ENCODE results near the gene STAT4. TPM values are rescaled to one million over a fixed set of nuclear protein-coding genes. Genes with fewer than 3 reads are reported as not detected.
A peak's percentile ranks its signal among the peaks of the same experiment; 100 is the strongest.

STAT4 gene
- total RNA-seq, 2 donors from 2014 or later: 3.2 to 8.8 TPM

- H3K9me3 Mint-ChIP-seq: peaks cover 3% of the 10 kb centered on the region
- Histone ChIP-seq H3K27me3 (ENCODE audit: control insufficient read depth, insufficient read depth, low read length, poor library complexity, severe bottlenecking) (no peaks in the 10 kb centered on the region), H3K4me3 (ENCODE audit: low read length) (peak overlapping the region; percentile 21), H3K36me3 (ENCODE audit: control insufficient read depth, insufficient read depth, low read length) (no peaks in the 10 kb centered on the region), H3K27ac (ENCODE audit: low read depth, low read length) (no peak overlapping the region), H3K9me3 (ENCODE audit: control insufficient read depth, low read length) (peaks cover 6% of the 10 kb centered on the region), H3K9ac (ENCODE audit: extremely low read depth, low read length, poor library complexity, severe bottlenecking) (peak overlapping the region; percentile 39), H3K4me1 (ENCODE audit: control insufficient read depth, insufficient read depth, low read length) (peaks cover 27% of the 10 kb centered on the region)
- peak; percentile 87 for TF ChIP-seq CTCF (conservative IDR thresholded peaks at IDR 0.05)
- H3K36me3 Mint-ChIP-seq (ENCODE audit: low read depth): peaks cover 2% of the 10 kb centered on the region
- H3K27me3 Mint-ChIP-seq (ENCODE audit: insufficient read depth): peaks cover 18% of the 10 kb centered on the region
- H3K4me1 Mint-ChIP-seq: peaks cover 57% of the 10 kb centered on the region
- DNase-seq: no peak
- peak overlapping the region; percentile 83 for H3K27ac Mint-ChIP-seq
- 9 to 24% methylated on average over 4 to 5 of the region's 5 CpGs for WGBS, 2 experiments (ENCODE audit: insufficient coverage in 1 of 2, insufficient read length in 1 of 2)
- no peak overlapping the region for H3K4me3 Mint-ChIP-seq
Measured at GRCh38 chr2:191165176-191165643, 14.4 kb upstream of the STAT4 start.

- no peak overlapping the region for H3K27ac Mint-ChIP-seq
- Histone ChIP-seq H3K27me3 (ENCODE audit: control insufficient read depth, insufficient read depth, low read length, poor library complexity, severe bottlenecking) (peaks cover 32% of the 10 kb centered on the region), H3K36me3 (ENCODE audit: control insufficient read depth, insufficient read depth, low read length) (no peaks in the 10 kb centered on the region), H3K9ac (ENCODE audit: extremely low read depth, low read length, poor library complexity, severe bottlenecking) (no peak overlapping the region), H3K4me3 (ENCODE audit: low read length) (no peak overlapping the region), H3K9me3 (ENCODE audit: control insufficient read depth, low read length) (peaks cover 6% of the 10 kb centered on the region), H3K27ac (ENCODE audit: low read depth, low read length) (no peak overlapping the region), H3K4me1 (ENCODE audit: control insufficient read depth, insufficient read depth, low read length) (peaks cover 5% of the 10 kb centered on the region)
- WGBS, 2 experiments (ENCODE audit: insufficient coverage in 1 of 2, insufficient read length in 1 of 2): 100% methylated on average over 1 of the region's 1 CpG
- DNase-seq: no peak
- H3K9me3 Mint-ChIP-seq: peaks cover 3% of the 10 kb centered on the region
- H3K36me3 Mint-ChIP-seq (ENCODE audit: low read depth): peaks cover 4% of the 10 kb centered on the region
- peaks cover 69% of the 10 kb centered on the region for H3K27me3 Mint-ChIP-seq (ENCODE audit: insufficient read depth)
- TF ChIP-seq CTCF (conservative IDR thresholded peaks at IDR 0.05): no peak
- no peak overlapping the region for H3K4me3 Mint-ChIP-seq
- peaks cover 29% of the 10 kb centered on the region for H3K4me1 Mint-ChIP-seq
Measured at GRCh38 chr2:191158747-191159146, 8.0 kb upstream of the STAT4 start.

- Histone ChIP-seq H3K27me3 (ENCODE audit: control insufficient read depth, insufficient read depth, low read length, poor library complexity, severe bottlenecking) (peaks cover 36% of the 10 kb centered on the region), H3K27ac (ENCODE audit: low read depth, low read length) (no peak overlapping the region), H3K4me1 (ENCODE audit: control insufficient read depth, insufficient read depth, low read length) (peaks cover 5% of the 10 kb centered on the region), H3K9me3 (ENCODE audit: control insufficient read depth, low read length) (peaks cover 6% of the 10 kb centered on the region), H3K36me3 (ENCODE audit: control insufficient read depth, insufficient read depth, low read length) (no peaks in the 10 kb centered on the region), H3K4me3 (ENCODE audit: low read length) (no peak overlapping the region), H3K9ac (ENCODE audit: extremely low read depth, low read length, poor library complexity, severe bottlenecking) (no peak overlapping the region)
- Mint-ChIP-seq H3K27ac (no peak overlapping the region), H3K27me3 (ENCODE audit: insufficient read depth) (peaks cover 71% of the 10 kb centered on the region), H3K9me3 (peaks cover 3% of the 10 kb centered on the region), H3K4me1 (peaks cover 24% of the 10 kb centered on the region), H3K4me3 (no peak overlapping the region), H3K36me3 (ENCODE audit: low read depth) (peaks cover 4% of the 10 kb centered on the region)
- no peak for DNase-seq
- TF ChIP-seq CTCF (conservative IDR thresholded peaks at IDR 0.05): no peak
- WGBS, 2 experiments (ENCODE audit: insufficient coverage in 1 of 2, insufficient read length in 1 of 2): 80 to 90% methylated on average over 1 to 2 of the region's 2 CpGs
Measured at GRCh38 chr2:191158193-191158592, 7.4 kb upstream of the STAT4 start.
